Activated CD4-positive, alpha-beta memory T cell treated with anti-CD3 and anti-CD28 coated beads for 36 hours (primary cell): Measurements from ENCODE around the gene KATNAL2. TPM values are rescaled to one million over a fixed set of nuclear protein-coding genes. Genes with fewer than 3 reads are reported as not detected.

ENCODE experiments used
- CTCF ChIA-PET: fragments of 350-600 bp; sonication (Branson Sonifier 250); formaldehyde crosslinking; loops from one replicate; lab custom pipeline; 2021; ENCODE audit warnings: antibody characterized with exemption, inconsistent platforms; lab: Charles Lee
- POLR2A ChIA-PET: fragments of 350-600 bp; sonication (Branson Sonifier 250); formaldehyde crosslinking; loops from one replicate; lab custom pipeline; 2021; ENCODE audit warnings: antibody characterized with exemption; lab: Charles Lee
- DNase-seq: peaks from one replicate; pipeline ENCODE4 v3.0.0-alpha.2; 2020
- H3K27ac Mint-ChIP-seq: one replicate; pipeline ENCODE4 v1.8.0; 2021; ENCODE audit warnings: mixed read lengths
- H3K27me3 Mint-ChIP-seq: one replicate; pipeline ENCODE4 v1.8.0; 2021; ENCODE audit warnings: mixed read lengths
- H3K36me3 Mint-ChIP-seq: one replicate; pipeline ENCODE4 v1.8.0; 2021; ENCODE audit warnings: mixed read lengths
- H3K4me1 Mint-ChIP-seq: one replicate; pipeline ENCODE4 v1.8.0; 2021; ENCODE audit warnings: low read depth, mixed read lengths
- H3K4me3 Mint-ChIP-seq: one replicate; pipeline ENCODE4 v1.8.0; 2021; ENCODE audit warnings: mild to moderate bottlenecking, mixed read lengths
- H3K9me3 Mint-ChIP-seq: one replicate; pipeline ENCODE4 v1.8.0; 2021; ENCODE audit warnings: mixed read lengths
- intact Hi-C: fragments of 100-400 bp; cut with micrococcal nuclease; formaldehyde crosslinking; loops from one replicate; pipeline ENCODE4 v1.15.1; 2023
- total RNA-seq, 2 experiments: library from RNA; stranded (reverse); gene quantifications; one replicate each; pipeline ENCODE4 v1.2.3, GENCODE V29; 2021

The KATNAL2 gene
- total RNA-seq: under 1 TPM; 0.46 to 0.69 TPM

- POLR2A ChIA-PET: interaction anchor here (1.0 kb wide), 2 partner anchors 95 to 233 kb away, joined by 3 to 4 read pairs; partner anchors contain the start of gene HDHD2
- CTCF ChIA-PET: interaction anchor here (1.6 kb wide), 1 partner anchor 11 kb away, joined by 3 read pairs; no protein-coding TSS in a partner anchor
- DNase-seq: peak; percentile 80
- intact Hi-C loops: loop anchor here (1.0 to 10.0 kb wide), 5 partner anchors 30 to 745 kb away; partner anchors contain the start of genes HDHD2 and IER3IP1
- H3K27ac Mint-ChIP-seq: peak within 1 kb of the TSS; percentile 72
- no peaks in the 10 kb centered on the region for H3K27me3 Mint-ChIP-seq
- no peaks in the 10 kb centered on the region for H3K36me3 Mint-ChIP-seq
- H3K9me3 Mint-ChIP-seq: no peaks in the 10 kb centered on the region
- H3K4me1 Mint-ChIP-seq: peaks cover 40% of the 10 kb centered on the region
- peak within 1 kb of the TSS; percentile 82 for H3K4me3 Mint-ChIP-seq
Observed at GRCh38 chr18:46917108-46917802, at the start of gene KATNAL2, which contains the start of gene PIAS2. TSS of gene KATNAL2 (plus strand) at chr18:46917602. CDS start at chr18:46946873, 29,271 bp downstream. TSS of gene PIAS2 (minus strand) at chr18:46917507. CDS start at chr18:46917345, 162 bp downstream.

GRCh38 chr18:46868169-46868921, 49.1 kb upstream of the KATNAL2 start:
- Mint-ChIP-seq H3K4me3 (no peak overlapping the region), H3K27ac (no peak overlapping the region), H3K4me1 (peaks cover 5% of the 10 kb centered on the region), H3K36me3 (peaks cover 49% of the 10 kb centered on the region), H3K9me3 (peaks cover 35% of the 10 kb centered on the region), H3K27me3 (no peaks in the 10 kb centered on the region)
- no peak for DNase-seq
- CTCF ChIA-PET: no interaction called here
- POLR2A ChIA-PET: no interaction called here
- intact Hi-C loops: no loop called here

GRCh38 chr18:46877329-46877987, 39.9 kb upstream of the KATNAL2 start:
- intact Hi-C loops: no loop called here
- no peak overlapping the region for H3K4me3 Mint-ChIP-seq
- POLR2A ChIA-PET: no interaction called here

DNA sequence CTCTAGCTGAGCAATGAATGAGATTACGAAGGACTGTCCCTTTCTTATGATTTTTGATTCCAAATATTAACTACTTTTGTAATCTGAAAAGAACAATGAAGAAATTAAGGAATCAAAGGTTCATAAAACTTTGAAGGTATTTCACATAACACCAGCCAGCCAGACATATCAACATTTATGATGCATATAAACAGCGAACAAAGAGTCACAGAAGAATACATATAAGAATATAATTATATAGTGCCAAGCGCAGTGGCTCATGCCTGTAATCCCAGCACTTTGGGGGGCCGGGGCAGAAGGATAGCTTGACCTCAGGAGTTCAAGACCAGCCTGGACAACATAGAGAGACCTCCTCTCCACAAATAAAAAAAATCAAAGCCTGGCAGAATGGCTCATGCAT, 34.2 kb upstream of the KATNAL2 start:
- Mint-ChIP-seq H3K36me3 (peaks cover 28% of the 10 kb centered on the region), H3K27ac (no peak overlapping the region), H3K4me3 (no peak overlapping the region), H3K27me3 (no peaks in the 10 kb centered on the region), H3K9me3 (peaks cover 16% of the 10 kb centered on the region), H3K4me1 (peaks cover 5% of the 10 kb centered on the region)
- ChIA-PET CTCF (no interaction called here), POLR2A (no interaction called here)
- intact Hi-C loops: no loop called here
- DNase-seq: no peak

More at GRCh38 chr18:46877329-46877987, 39.9 kb upstream of the KATNAL2 start:
- no peak for DNase-seq
- Mint-ChIP-seq H3K4me1 (peaks cover 12% of the 10 kb centered on the region), H3K27me3 (no peaks in the 10 kb centered on the region), H3K27ac (no peak overlapping the region), H3K36me3 (peaks cover 57% of the 10 kb centered on the region), H3K9me3 (peaks cover 40% of the 10 kb centered on the region)
- CTCF ChIA-PET: no interaction called here

- no peak overlapping the region for H3K4me3 Mint-ChIP-seq
- CTCF ChIA-PET: no interaction called here
Observed at GRCh38 chr18:46886893-46887292, 30.5 kb upstream of the KATNAL2 start.

GRCh38 chr18:46888965-46889364, 28.4 kb upstream of the KATNAL2 start:
- Mint-ChIP-seq H3K27me3 (no peaks in the 10 kb centered on the region), H3K4me3 (no peak overlapping the region), H3K9me3 (peaks cover 17% of the 10 kb centered on the region), H3K27ac (no peak overlapping the region), H3K4me1 (peaks cover 26% of the 10 kb centered on the region), H3K36me3 (peaks cover 37% of the 10 kb centered on the region)
- POLR2A ChIA-PET: no interaction called here
- CTCF ChIA-PET: no interaction called here
- intact Hi-C loops: no loop called here
- DNase-seq: no peak

More at GRCh38 chr18:46886893-46887292, 30.5 kb upstream of the KATNAL2 start:
- Mint-ChIP-seq H3K9me3 (peaks cover 17% of the 10 kb centered on the region), H3K27me3 (no peaks in the 10 kb centered on the region), H3K4me1 (peaks cover 12% of the 10 kb centered on the region), H3K27ac (no peak overlapping the region), H3K36me3 (peaks cover 37% of the 10 kb centered on the region)
- POLR2A ChIA-PET: no interaction called here
- DNase-seq: no peak
- intact Hi-C loops: no loop called here

GRCh38 chr18:46891742-46892214, 25.6 kb upstream of the KATNAL2 start:
- H3K4me3 Mint-ChIP-seq: no peak overlapping the region
- peaks cover 31% of the 10 kb centered on the region for H3K4me1 Mint-ChIP-seq
- H3K27ac Mint-ChIP-seq: peak overlapping the region; percentile 38
- CTCF ChIA-PET: no interaction called here
- POLR2A ChIA-PET: no interaction called here
- H3K27me3 Mint-ChIP-seq: no peaks in the 10 kb centered on the region
- peaks cover 17% of the 10 kb centered on the region for H3K9me3 Mint-ChIP-seq
- intact Hi-C loops: no loop called here
- H3K36me3 Mint-ChIP-seq: peaks cover 38% of the 10 kb centered on the region
- DNase-seq: peak; percentile 22

DNA sequence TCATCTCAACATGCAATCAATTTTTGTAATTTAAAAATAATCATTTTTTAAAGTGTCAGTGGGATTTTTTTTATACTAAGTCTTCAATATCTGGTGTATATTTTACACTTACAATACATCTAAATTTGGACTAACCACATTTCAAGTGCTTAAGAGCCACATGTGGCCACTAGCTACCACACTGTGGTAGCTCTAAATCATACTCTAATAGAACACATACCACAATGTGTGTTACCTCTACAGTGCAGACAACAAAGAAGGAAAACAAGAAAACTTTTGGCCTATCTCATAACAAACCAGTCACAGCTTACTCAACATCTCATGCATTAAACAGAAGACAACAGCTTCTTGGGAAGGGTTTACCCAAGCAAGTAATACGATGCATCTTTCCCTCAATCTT, 24.6 kb upstream of the KATNAL2 start:
- intact Hi-C loops: no loop called here
- Mint-ChIP-seq H3K9me3 (peaks cover 15% of the 10 kb centered on the region), H3K27me3 (no peaks in the 10 kb centered on the region), H3K27ac (no peak overlapping the region), H3K4me3 (no peak overlapping the region), H3K36me3 (peaks cover 34% of the 10 kb centered on the region), H3K4me1 (peaks cover 29% of the 10 kb centered on the region)
- ChIA-PET POLR2A (interaction anchor here (0.8 kb wide), 1 partner anchor 203 kb away, joined by 3 read pairs; no protein-coding TSS in a partner anchor), CTCF (no interaction called here)
- DNase-seq: no peak

DNA sequence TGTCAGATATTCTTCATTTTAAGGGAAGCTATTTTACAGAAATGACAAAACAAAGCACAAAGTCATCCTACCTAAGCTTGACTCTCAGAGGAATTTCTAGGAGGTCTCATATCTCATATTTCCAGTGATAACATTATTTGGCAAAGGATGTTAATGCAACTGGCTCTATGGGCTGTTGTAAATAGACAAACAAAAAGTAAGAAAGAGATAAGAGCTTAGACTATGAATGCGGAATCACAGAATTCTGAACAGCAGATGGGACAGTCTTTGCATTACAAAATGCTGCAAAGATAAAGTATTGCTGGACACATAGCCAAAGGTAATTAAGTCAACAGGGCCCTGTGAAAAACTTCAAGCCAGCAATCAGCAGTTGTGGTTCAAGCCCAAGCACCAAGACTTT, 24.0 kb upstream of the KATNAL2 start:
- POLR2A ChIA-PET: no interaction called here
- no peak overlapping the region for H3K4me3 Mint-ChIP-seq
- H3K27ac Mint-ChIP-seq: no peak overlapping the region
- CTCF ChIA-PET: interaction anchor here (0.8 kb wide), 1 partner anchor 1519 kb away, joined by 3 read pairs; no protein-coding TSS in a partner anchor
- peaks cover 13% of the 10 kb centered on the region for H3K9me3 Mint-ChIP-seq
- DNase-seq: no peak
- no peaks in the 10 kb centered on the region for H3K27me3 Mint-ChIP-seq
- H3K36me3 Mint-ChIP-seq: peaks cover 30% of the 10 kb centered on the region
- intact Hi-C loops: no loop called here
- H3K4me1 Mint-ChIP-seq: peaks cover 29% of the 10 kb centered on the region

DNA sequence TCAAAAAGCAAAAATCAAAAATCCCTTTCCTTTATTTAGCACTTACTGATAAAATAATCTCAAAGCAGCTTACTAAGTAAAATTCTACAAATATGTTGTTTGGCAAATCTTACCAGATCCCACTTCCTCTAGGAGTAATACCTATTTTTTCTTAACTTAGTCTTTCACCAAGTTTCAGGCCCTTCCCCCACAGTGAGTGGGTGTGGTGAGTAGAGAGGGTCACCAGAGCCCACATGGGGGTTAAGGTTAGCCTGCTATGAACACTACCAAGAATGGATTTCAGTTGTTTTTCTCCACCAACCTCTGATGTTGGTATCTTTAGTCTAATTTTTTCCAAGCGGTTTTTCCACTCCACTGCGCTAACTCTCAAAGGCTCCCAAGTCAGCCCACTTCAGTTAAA, 23.3 kb upstream of the KATNAL2 start:
- POLR2A ChIA-PET: no interaction called here
- Mint-ChIP-seq H3K27ac (no peak overlapping the region), H3K36me3 (peaks cover 23% of the 10 kb centered on the region), H3K4me1 (peaks cover 31% of the 10 kb centered on the region), H3K4me3 (no peak overlapping the region), H3K27me3 (no peaks in the 10 kb centered on the region), H3K9me3 (peaks cover 6% of the 10 kb centered on the region)
- DNase-seq: peak; percentile 10
- intact Hi-C loops: no loop called here
- CTCF ChIA-PET: interaction anchor here (0.8 kb wide), 1 partner anchor 1518 kb away, joined by 3 read pairs; no protein-coding TSS in a partner anchor

GRCh38 chr18:46899274-46899948, 18.0 kb upstream of the KATNAL2 start:
- intact Hi-C loops: no loop called here
- peaks cover 12% of the 10 kb centered on the region for H3K4me1 Mint-ChIP-seq
- ChIA-PET POLR2A (no interaction called here), CTCF (no interaction called here)
- H3K9me3 Mint-ChIP-seq: no peaks in the 10 kb centered on the region
- no peak overlapping the region for H3K4me3 Mint-ChIP-seq
- no peak for DNase-seq
- no peaks in the 10 kb centered on the region for H3K27me3 Mint-ChIP-seq
- H3K36me3 Mint-ChIP-seq: peaks cover 24% of the 10 kb centered on the region
- H3K27ac Mint-ChIP-seq: no peak overlapping the region
